Suprapubic skin (tissue), 4 donors: ENCODE measurements around the gene OAS1. TPM values are rescaled to one million over a fixed set of nuclear protein-coding genes. Genes with fewer than 3 reads are reported as not detected.
"Not testable (repeated sequence)": the region's sequence is repeated elsewhere in the genome, so short reads cannot be mapped to it uniquely, and the experiment has no call there.

Source experiments
- DNase-seq, 2 donors: peaks; one replicate each; pipeline ENCODE4 v3.0.0-alpha.2; 2019; ENCODE audit warnings: low spot score in 2 of 2
- H3K27ac ChIP-seq: fragments of 200-600 bp; sonication (generic); one replicate; pipeline ENCODE4 v1.5.1; 2019
- H3K27me3 ChIP-seq: fragments of 200-600 bp; sonication (generic); one replicate; pipeline ENCODE4 v1.5.1; 2019
- H3K36me3 ChIP-seq: fragments of 200-600 bp; sonication (generic); one replicate; pipeline ENCODE4 v1.5.1; 2019
- H3K4me1 ChIP-seq: fragments of 200-600 bp; sonication (generic); one replicate; pipeline ENCODE4 v1.5.1; 2019
- H3K4me3 ChIP-seq: fragments of 200-600 bp; sonication (generic); one replicate; pipeline ENCODE4 v1.5.1; 2019; ENCODE audit warnings: mild to moderate bottlenecking
- H3K9me3 ChIP-seq: fragments of 200-600 bp; sonication (generic); one replicate; pipeline ENCODE4 v1.5.1; 2019
- EP300 ChIP-seq: sonication (generic); formaldehyde crosslinking; IDR thresholded peaks from one replicate; pipeline ENCODE4 v1.6.1; 2017; ENCODE audit warnings: antibody characterized with exemption
- POLR2A ChIP-seq, 2 donors: fragments of 450-650 bp; IDR thresholded peaks; one replicate each; pipeline ENCODE4 v1.6.1; 2017; ENCODE audit warnings: antibody characterized with exemption in 2 of 2, mild to moderate bottlenecking in 2 of 2, moderate library complexity in 2 of 2
- POLR2AphosphoS5 ChIP-seq, 3 donors: sonication (generic); formaldehyde crosslinking; IDR thresholded peaks; one replicate each; pipeline ENCODE4 v1.6.1; 2017; ENCODE audit warnings: antibody characterized with exemption in 3 of 3
- WGBS: methylation state at CpG from one replicate; pipeline ENCODE4 v1.1.5; 2018; 5-methylcytosine and 5-hydroxymethylcytosine counted together
- total RNA-seq, 4 donors: library from RNA; depleted of rRNA; stranded (reverse); fragments of >200 nt; gene quantifications; one replicate each; pipeline ENCODE4 v1.1.0, GENCODE V29; 2016
- TF ChIP-seq, protein P1 (sequence below), 2 donors: fragments of 200-600 bp in 1 of 2; fragments of 450-650 bp in 1 of 2; sonication (generic) in 1 of 2; IDR thresholded peaks; one replicate each; pipeline ENCODE4 v1.5.1; 2016 to 2019; ENCODE audit warnings: antibody characterized with exemption in 2 of 2, mild to moderate bottlenecking in 1 of 2, moderate library complexity in 1 of 2

Gene OAS1
- total RNA-seq, 4 donors from 2014 or later = 20.6 to 26.8 (median 23.5) TPM

DNA sequence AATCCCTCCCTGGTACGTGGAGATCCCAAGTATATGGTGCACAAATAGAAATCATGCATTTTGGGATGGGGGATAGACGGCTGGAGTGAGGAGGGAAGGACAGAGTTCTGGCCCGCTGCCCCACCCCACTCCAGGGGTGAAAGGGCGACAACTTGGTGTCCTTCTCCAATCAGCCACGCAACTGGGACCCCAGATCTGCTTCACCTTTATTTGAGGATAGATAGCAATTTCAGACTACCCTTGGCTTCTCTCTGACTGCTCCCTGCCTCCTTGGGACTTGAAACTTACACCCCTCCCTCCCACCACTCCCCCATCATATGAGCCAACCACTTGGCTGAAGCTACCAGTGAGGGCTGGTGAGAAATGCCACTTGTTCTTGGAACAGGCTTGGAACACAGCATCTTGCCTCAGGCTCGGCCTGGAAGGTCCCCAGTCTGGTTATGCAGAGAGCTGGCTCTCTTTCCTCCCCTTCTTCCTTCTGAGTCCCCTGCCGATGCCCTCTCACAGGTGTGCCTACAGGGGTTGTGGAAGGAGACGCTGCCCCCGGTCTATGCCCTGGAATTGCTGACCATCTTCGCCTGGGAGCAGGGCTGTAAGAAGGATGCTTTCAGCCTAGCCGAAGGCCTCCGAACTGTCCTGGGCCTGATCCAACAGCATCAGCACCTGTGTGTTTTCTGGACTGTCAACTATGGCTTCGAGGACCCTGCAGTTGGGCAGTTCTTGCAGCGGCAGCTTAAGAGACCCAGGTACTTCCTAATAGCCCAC, 39.7 kb downstream of the OAS1 start:
- H3K27me3 ChIP-seq = no peaks in the 10 kb centered on the region
- no peak overlapping the region for H3K27ac ChIP-seq
- DNase-seq = no peak
- peaks cover 36% of the 10 kb centered on the region for H3K36me3 ChIP-seq
- H3K9me3 ChIP-seq = no peaks in the 10 kb centered on the region
- H3K4me1 ChIP-seq = no peaks in the 10 kb centered on the region
- WGBS = 90% methylated on average over 14 of the region's 14 CpGs
- TF ChIP-seq, protein P1, sequence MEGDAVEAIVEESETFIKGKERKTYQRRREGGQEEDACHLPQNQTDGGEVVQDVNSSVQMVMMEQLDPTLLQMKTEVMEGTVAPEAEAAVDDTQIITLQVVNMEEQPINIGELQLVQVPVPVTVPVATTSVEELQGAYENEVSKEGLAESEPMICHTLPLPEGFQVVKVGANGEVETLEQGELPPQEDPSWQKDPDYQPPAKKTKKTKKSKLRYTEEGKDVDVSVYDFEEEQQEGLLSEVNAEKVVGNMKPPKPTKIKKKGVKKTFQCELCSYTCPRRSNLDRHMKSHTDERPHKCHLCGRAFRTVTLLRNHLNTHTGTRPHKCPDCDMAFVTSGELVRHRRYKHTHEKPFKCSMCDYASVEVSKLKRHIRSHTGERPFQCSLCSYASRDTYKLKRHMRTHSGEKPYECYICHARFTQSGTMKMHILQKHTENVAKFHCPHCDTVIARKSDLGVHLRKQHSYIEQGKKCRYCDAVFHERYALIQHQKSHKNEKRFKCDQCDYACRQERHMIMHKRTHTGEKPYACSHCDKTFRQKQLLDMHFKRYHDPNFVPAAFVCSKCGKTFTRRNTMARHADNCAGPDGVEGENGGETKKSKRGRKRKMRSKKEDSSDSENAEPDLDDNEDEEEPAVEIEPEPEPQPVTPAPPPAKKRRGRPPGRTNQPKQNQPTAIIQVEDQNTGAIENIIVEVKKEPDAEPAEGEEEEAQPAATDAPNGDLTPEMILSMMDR (IDR thresholded peaks at IDR 0.05) = no peak
- TF ChIP-seq POLR2AphosphoS5 (IDR thresholded peaks at IDR 0.05) = no peak
- no peak for TF ChIP-seq POLR2A (IDR thresholded peaks at IDR 0.05)
- TF ChIP-seq EP300 = no peak
- no peak overlapping the region for H3K4me3 ChIP-seq

DNA sequence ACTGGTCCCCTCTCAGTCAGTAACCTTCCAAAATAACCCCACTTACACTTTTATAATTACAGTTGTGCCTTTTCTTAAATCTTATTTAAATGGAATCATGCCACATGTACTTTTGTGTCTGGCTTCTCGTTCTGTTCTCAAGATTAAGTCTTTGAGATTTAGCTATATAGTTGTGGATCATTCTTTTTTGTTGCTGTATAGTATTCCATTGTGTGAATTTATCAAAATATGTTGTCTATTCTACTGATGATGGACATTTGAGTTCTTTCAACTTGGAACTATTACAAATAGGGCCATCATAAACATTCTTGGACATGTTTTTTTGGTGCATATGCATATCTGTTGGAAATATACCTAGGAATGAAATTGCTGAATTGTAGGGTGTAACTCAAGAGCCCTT, 40.6 kb downstream of the OAS1 start:
- H3K4me3 ChIP-seq = no peak overlapping the region
- WGBS = 49% methylated on average over 1 of the region's 1 CpG
- H3K27me3 ChIP-seq = no peaks in the 10 kb centered on the region
- no peak for TF ChIP-seq POLR2A (IDR thresholded peaks at IDR 0.05)
- no peak for TF ChIP-seq EP300
- TF ChIP-seq, protein P1 (IDR thresholded peaks at IDR 0.05) = no peak
- no peak for TF ChIP-seq POLR2AphosphoS5 (IDR thresholded peaks at IDR 0.05)
- peaks cover 41% of the 10 kb centered on the region for H3K36me3 ChIP-seq
- no peak for DNase-seq
- H3K4me1 ChIP-seq = no peaks in the 10 kb centered on the region
- H3K9me3 ChIP-seq = no peaks in the 10 kb centered on the region
- no peak overlapping the region for H3K27ac ChIP-seq

DNA sequence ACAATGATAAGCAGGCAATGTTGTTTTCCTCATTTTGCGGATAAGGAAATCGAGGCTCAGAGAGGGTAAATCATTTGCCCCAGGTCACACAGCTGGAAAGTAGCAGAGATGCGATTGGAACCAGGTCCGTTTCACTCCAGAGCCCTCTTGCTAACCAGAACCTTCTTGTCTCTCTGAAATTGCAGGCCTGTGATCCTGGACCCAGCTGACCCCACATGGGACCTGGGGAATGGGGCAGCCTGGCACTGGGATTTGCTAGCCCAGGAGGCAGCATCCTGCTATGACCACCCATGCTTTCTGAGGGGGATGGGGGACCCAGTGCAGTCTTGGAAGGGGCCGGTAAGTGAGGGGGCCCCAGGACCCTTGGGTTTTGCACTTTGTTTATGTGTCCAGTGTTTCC, 41.0 kb downstream of the OAS1 start:
- Histone ChIP-seq H3K4me1 (no peaks in the 10 kb centered on the region), H3K27ac (no peak overlapping the region), H3K36me3 (peaks cover 41% of the 10 kb centered on the region), H3K27me3 (no peaks in the 10 kb centered on the region), H3K4me3 (no peak overlapping the region), H3K9me3 (no peaks in the 10 kb centered on the region)
- WGBS = 94% methylated on average over 5 of the region's 5 CpGs
- DNase-seq = no peak
- TF ChIP-seq POLR2A (IDR thresholded peaks at IDR 0.05) (no peak), EP300 (no peak), POLR2AphosphoS5 (IDR thresholded peaks at IDR 0.05) (no peak)
- TF ChIP-seq, protein P1 (IDR thresholded peaks at IDR 0.05) = no peak

DNA sequence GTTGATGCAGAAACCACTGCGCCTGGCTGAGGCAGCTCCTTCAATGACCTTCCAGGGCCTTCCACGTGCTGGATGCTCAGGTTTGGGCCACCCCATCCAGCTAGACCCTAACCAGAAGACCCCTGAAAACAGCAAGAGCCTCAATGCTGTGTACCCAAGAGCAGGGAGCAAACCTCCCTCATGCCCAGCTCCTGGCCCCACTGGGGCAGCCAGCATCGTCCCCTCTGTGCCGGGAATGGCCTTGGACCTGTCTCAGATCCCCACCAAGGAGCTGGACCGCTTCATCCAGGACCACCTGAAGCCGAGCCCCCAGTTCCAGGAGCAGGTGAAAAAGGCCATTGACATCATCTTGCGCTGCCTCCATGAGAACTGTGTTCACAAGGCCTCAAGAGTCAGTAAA, 42.0 kb downstream of the OAS1 start:
- TF ChIP-seq, protein P1 (IDR thresholded peaks at IDR 0.05) = no peak
- TF ChIP-seq POLR2A (IDR thresholded peaks at IDR 0.05) (no peak), EP300 (no peak), POLR2AphosphoS5 (IDR thresholded peaks at IDR 0.05) (no peak)
- Histone ChIP-seq H3K27me3 (no peaks in the 10 kb centered on the region), H3K4me1 (no peaks in the 10 kb centered on the region), H3K4me3 (no peak overlapping the region), H3K36me3 (peaks cover 41% of the 10 kb centered on the region), H3K9me3 (no peaks in the 10 kb centered on the region), H3K27ac (no peak overlapping the region)
- 98% methylated on average over 5 of the region's 7 CpGs for WGBS
- no peak for DNase-seq

DNA sequence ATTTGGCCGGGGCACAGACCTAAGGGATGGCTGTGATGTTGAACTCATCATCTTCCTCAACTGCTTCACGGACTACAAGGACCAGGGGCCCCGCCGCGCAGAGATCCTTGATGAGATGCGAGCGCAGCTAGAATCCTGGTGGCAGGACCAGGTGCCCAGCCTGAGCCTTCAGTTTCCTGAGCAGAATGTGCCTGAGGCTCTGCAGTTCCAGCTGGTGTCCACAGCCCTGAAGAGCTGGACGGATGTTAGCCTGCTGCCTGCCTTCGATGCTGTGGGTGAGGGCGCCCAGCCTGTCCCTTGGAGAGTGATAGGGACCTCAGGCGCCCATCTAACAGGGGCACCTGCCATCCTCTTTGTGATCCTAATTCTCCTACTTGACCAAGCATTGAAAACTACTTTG, 43.9 kb downstream of the OAS1 start:
- Histone ChIP-seq H3K27me3 (no peaks in the 10 kb centered on the region), H3K9me3 (no peaks in the 10 kb centered on the region), H3K4me3 (no peak overlapping the region), H3K4me1 (no peaks in the 10 kb centered on the region), H3K27ac (no peak overlapping the region), H3K36me3 (peaks cover 34% of the 10 kb centered on the region)
- no peak for DNase-seq
- 90% methylated on average over 2 of the region's 11 CpGs for WGBS
- TF ChIP-seq POLR2AphosphoS5 (IDR thresholded peaks at IDR 0.05) (no peak), EP300 (no peak), POLR2A (IDR thresholded peaks at IDR 0.05) (no peak)
- TF ChIP-seq, protein P1 (IDR thresholded peaks at IDR 0.05) = no peak

DNA sequence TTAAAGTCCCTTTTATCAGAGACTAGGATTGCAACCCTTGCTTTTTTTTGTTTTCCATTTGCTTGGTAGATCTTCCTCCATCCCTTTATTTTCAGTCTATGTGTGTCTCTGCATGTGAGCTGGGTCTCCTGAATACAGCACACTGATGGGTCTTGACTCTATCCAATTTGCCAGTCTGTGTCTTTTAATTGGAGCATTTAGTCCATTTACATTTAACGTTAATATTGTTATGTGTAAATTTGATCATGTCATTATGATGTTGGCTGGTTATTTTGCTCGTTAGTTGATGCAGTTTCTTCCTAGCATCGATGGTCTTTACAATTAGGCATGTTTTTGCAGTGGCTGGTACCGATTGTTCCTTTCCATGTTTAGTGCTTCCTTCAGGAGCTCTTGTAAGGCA, 50.4 kb downstream of the OAS1 start:
- peaks cover 19% of the 10 kb centered on the region for H3K36me3 ChIP-seq
- H3K27ac ChIP-seq, DNase-seq, H3K4me3 ChIP-seq, H3K27me3 ChIP-seq, H3K9me3 ChIP-seq, H3K4me1 ChIP-seq: not testable (repeated sequence)
- WGBS = 94% methylated on average over 4 of the region's 4 CpGs
